OCI-LY1 (cell line): ENCODE measurements around the gene CRISP1.
"Not testable (repeated sequence)": the region's sequence is repeated elsewhere in the genome, so short reads cannot be mapped to it uniquely, and the experiment has no call there.

Experiments
- EZH2 ChIP-seq: fragments of 200-600 bp; sonication (generic), shearing (Covaris generic); IDR thresholded peaks from 2 replicates; pipeline ENCODE4 v1.8.0; 2017; ENCODE audit warnings: borderline replicate concordance, mixed run types, mild to moderate bottlenecking, antibody characterized with exemption, low read length, moderate library complexity, mixed read lengths
- TF ChIP-seq, protein P1 (sequence below): fragments of 200-600 bp; sonication (generic), shearing (Covaris generic); IDR thresholded peaks from 2 replicates; pipeline ENCODE4 v1.5.1; 2017; ENCODE audit warnings: mild to moderate bottlenecking, antibody characterized with exemption, low read length, moderate library complexity, mixed read lengths

DNA sequence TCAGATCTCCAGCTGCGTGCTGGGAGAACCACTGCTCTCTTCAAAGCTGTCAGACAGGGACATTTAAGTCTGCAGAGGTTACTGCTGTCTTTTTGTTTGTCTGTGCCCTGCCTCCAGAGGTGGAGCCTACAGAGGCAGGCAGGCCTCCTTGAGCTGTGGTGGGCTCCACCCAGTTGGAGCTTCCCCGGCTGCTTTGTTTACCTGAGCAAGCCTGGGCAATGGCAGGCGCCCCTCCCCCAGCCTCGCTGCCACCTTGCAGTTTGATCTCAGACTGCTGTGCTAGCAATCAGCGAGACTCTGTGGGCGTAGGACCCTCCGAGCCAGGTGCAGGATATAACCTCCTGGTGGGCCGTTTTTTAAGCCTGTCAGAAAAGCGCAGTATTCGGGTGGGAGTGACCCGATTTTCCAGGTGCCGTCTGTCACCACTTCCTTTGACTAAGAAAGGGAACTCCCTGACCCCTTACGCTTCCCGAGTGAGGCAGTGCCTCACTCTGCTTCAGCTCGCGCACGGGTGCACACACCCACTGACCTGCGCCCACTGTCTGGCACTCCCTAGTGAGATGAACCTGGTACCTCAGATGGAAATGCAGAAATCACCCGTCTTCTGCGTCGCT is 69.4 kb downstream of the CRISP1 start:
- TF ChIP-seq, protein P1, sequence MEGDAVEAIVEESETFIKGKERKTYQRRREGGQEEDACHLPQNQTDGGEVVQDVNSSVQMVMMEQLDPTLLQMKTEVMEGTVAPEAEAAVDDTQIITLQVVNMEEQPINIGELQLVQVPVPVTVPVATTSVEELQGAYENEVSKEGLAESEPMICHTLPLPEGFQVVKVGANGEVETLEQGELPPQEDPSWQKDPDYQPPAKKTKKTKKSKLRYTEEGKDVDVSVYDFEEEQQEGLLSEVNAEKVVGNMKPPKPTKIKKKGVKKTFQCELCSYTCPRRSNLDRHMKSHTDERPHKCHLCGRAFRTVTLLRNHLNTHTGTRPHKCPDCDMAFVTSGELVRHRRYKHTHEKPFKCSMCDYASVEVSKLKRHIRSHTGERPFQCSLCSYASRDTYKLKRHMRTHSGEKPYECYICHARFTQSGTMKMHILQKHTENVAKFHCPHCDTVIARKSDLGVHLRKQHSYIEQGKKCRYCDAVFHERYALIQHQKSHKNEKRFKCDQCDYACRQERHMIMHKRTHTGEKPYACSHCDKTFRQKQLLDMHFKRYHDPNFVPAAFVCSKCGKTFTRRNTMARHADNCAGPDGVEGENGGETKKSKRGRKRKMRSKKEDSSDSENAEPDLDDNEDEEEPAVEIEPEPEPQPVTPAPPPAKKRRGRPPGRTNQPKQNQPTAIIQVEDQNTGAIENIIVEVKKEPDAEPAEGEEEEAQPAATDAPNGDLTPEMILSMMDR: not testable (repeated sequence)
- TF ChIP-seq EZH2: not testable (repeated sequence)
